ENCODE data around the gene TMEM43.

GRCh38 chr3:14121859-14122258 is 3.0 kb upstream of the TMEM43 start:
- no peak for TF ChIP-seq CTCF (IDR thresholded peaks at IDR 0.05 in 2 of 3, conservative IDR thresholded peaks at IDR 0.05 in 1 of 3; ENCODE audit: control insufficient read depth in 2 of 3, extremely low read depth in 1 of 3, insufficient read depth in 1 of 3, low read depth in 3 of 3, low read length in 3 of 3)
- TF ChIP-seq NFIC (IDR thresholded peaks at IDR 0.05; ENCODE audit: low read depth, low read length) = no peak
- no peak for TF ChIP-seq POLR2A (IDR thresholded peaks at IDR 0.05; ENCODE audit: low read depth, low read length)
- TF ChIP-seq SPI1 (IDR thresholded peaks at IDR 0.05; ENCODE audit: borderline replicate concordance, insufficient read depth, low read depth, low read length) = no peak
- no peak for TF ChIP-seq JUNB (IDR thresholded peaks at IDR 0.05)
- TF ChIP-seq NFYB (IDR thresholded peaks at IDR 0.05; ENCODE audit: insufficient read depth, low read depth, low read length) = no peak
- TF ChIP-seq IRF5 (IDR thresholded peaks at IDR 0.05; ENCODE audit: borderline replicate concordance) = no peak
- TF ChIP-seq NFYA (IDR thresholded peaks at IDR 0.05; ENCODE audit: borderline replicate concordance, low read depth, low read length) = no peak
- no peak for TF ChIP-seq RAD21 (IDR thresholded peaks at IDR 0.05; ENCODE audit: insufficient read depth, low read depth, low read length)
